ENCODE data around the gene LHPP. TPM values are rescaled to one million over a fixed set of nuclear protein-coding genes. Genes with fewer than 3 reads are reported as not detected.

Gene LHPP
- total RNA-seq, 1 donor from 2014 or later: 7.6 TPM

GRCh38 chr10:124518366-124518765 is 56.7 kb downstream of the LHPP start:
- Histone ChIP-seq H3K27me3 (ENCODE audit: low read depth) (no peaks in the 10 kb centered on the region), H3K36me3 (no peaks in the 10 kb centered on the region), H3K4me1 (peaks cover 12% of the 10 kb centered on the region), H3K4me3 (no peak overlapping the region), H3K9me3 (replicated peaks) (no peaks in the 10 kb centered on the region), H3K27ac (replicated peaks) (no peak overlapping the region)
- TF ChIP-seq CTCF (IDR thresholded peaks at IDR 0.05; ENCODE audit: borderline replicate concordance): no peak
- intact Hi-C loops (cut with micrococcal nuclease): no loop called here
- DNase-seq: no peak

- H3K4me1 ChIP-seq: peaks cover 26% of the 10 kb centered on the region
- no peak overlapping the region for H3K27ac ChIP-seq (replicated peaks)
- H3K36me3 ChIP-seq: no peaks in the 10 kb centered on the region
- intact Hi-C loops (cut with micrococcal nuclease): no loop called here
- H3K27me3 ChIP-seq (ENCODE audit: low read depth): no peaks in the 10 kb centered on the region
- no peak overlapping the region for H3K4me3 ChIP-seq
- DNase-seq: no peak
- TF ChIP-seq CTCF (IDR thresholded peaks at IDR 0.05; ENCODE audit: borderline replicate concordance): no peak
- no peaks in the 10 kb centered on the region for H3K9me3 ChIP-seq (replicated peaks)
Measured at GRCh38 chr10:124520558-124521428, 59.2 kb downstream of the LHPP start.

GRCh38 chr10:124521429-124521871 is 59.8 kb downstream of the LHPP start:
- Histone ChIP-seq H3K4me1 (peaks cover 26% of the 10 kb centered on the region), H3K4me3 (no peak overlapping the region), H3K27ac (replicated peaks) (no peak overlapping the region), H3K36me3 (no peaks in the 10 kb centered on the region), H3K9me3 (replicated peaks) (no peaks in the 10 kb centered on the region), H3K27me3 (ENCODE audit: low read depth) (no peaks in the 10 kb centered on the region)
- intact Hi-C loops (cut with micrococcal nuclease): no loop called here
- TF ChIP-seq CTCF (IDR thresholded peaks at IDR 0.05; ENCODE audit: borderline replicate concordance): no peak
- no peak for DNase-seq

- Histone ChIP-seq H3K9me3 (replicated peaks) (no peaks in the 10 kb centered on the region), H3K4me3 (no peak overlapping the region), H3K27ac (replicated peaks) (no peak overlapping the region), H3K4me1 (peaks cover 26% of the 10 kb centered on the region), H3K27me3 (ENCODE audit: low read depth) (no peaks in the 10 kb centered on the region), H3K36me3 (no peaks in the 10 kb centered on the region)
- intact Hi-C loops (cut with micrococcal nuclease): no loop called here
- DNase-seq: no peak
- TF ChIP-seq CTCF (IDR thresholded peaks at IDR 0.05; ENCODE audit: borderline replicate concordance): no peak
Measured at GRCh38 chr10:124522131-124522932, 60.7 kb downstream of the LHPP start.

GRCh38 chr10:124522933-124523871 is 61.6 kb downstream of the LHPP start:
- Histone ChIP-seq H3K27ac (replicated peaks) (peak overlapping the region; percentile 28), H3K4me1 (peaks cover 26% of the 10 kb centered on the region), H3K4me3 (peak overlapping the region; percentile 37), H3K36me3 (no peaks in the 10 kb centered on the region), H3K9me3 (replicated peaks) (no peaks in the 10 kb centered on the region), H3K27me3 (ENCODE audit: low read depth) (no peaks in the 10 kb centered on the region)
- DNase-seq: no peak
- intact Hi-C loops (cut with micrococcal nuclease): no loop called here
- TF ChIP-seq CTCF (IDR thresholded peaks at IDR 0.05; ENCODE audit: borderline replicate concordance): no peak
